Stimulated activated CD4-positive, alpha-beta T cell treated with anti-CD3 and anti-CD28 coated beads, Interleukin-1b, Interleukin-23, amount 100 ng/mL, for 4 hours (primary cell): Measurements from ENCODE around the gene SAA2.
"Not testable (repeated sequence)": the region's sequence is repeated elsewhere in the genome, so short reads cannot be mapped to it uniquely, and the experiment has no call there.

ENCODE experiments used
- DNase-seq, 2 donors: peaks; one replicate each; pipeline ENCODE4 v3.0.0-alpha.2; 2020; ENCODE audit warnings: low read depth in 2 of 2

The SAA2 gene

DNA sequence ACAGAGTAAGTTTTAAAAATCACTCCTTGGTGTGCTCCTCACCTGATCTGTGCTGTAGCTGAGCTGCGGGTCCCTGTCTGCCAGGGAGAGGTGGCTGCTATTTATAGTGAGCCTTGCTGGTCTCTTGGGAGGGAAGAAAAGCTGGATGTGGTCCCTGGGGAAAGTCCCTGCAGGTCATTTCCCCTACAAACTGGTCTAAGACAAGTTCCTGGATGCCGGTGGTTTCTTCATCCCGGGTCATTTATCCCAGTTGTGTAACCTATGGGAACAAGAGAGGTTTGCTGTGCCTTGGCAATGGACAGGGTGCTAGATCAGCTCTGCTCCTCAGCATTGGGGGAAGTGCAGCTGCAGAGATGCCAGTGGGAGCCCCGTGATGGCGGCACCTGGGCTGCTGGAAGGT lies at the start of gene SAA2:
TSS of gene SAA2 (minus strand) at position 108 of the 400 bp plus-strand sequence. CDS start 657 bp downstream, outside the sequence.
- DNase-seq = no peak

DNA sequence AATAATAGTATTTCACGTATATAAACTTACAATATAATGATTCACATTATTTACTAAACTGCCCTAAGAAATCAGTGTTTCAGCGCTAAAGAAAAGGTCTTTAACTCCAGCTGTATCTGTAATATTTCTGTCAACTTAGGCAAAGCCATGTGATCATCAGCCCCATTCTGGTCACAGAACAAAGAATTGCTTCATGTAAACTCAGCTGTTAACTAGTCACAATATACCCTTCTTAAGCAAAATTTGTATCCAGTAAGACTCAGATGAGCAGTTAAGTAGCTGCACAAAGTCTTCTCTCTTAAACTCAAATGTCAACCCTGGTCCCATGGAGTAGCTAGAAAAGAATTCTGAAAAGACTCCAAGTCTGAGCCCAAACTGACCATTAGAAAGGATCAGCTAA lies 46.8 kb upstream of the SAA2 start:
- no peak for DNase-seq

DNA sequence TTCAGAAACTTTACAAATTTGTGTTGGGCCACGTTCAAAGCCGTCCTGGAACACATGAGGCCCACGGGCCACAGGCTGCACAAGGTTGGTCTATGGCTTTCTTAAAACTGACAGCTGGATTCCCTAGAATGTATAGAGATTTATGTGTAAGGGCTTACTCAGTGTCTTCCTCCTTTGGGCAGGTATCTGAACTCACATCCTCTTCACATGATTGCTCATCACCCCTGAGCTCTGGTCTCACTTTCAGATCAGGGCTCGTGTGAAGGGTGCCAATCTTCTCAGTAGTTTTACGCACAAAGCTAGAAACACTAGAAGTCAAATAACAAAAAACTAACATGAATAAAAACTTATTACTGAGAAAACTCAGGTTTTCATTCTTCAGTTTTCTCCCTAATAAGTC lies 46.4 kb upstream of the SAA2 start:
- no peak for DNase-seq

DNA sequence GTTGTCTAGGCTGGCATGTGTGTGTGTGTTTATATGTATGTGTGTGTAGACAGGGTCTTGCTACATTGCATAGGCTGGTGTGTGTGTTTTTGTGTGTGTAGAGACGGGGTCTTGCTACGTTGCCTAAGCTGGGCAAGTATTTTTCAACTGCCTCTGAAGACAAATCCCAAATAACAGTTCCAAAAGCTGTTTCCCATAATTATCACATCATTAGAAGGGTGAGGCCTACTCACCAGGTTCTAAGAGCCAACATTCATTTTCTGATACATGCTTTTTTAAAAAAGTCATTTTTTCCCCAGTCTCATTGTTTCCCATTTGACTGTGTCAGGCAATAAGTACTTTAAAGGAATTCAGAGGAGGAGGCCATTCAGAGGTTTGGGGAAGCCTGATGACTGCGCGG lies 40.4 kb upstream of the SAA2 start:
- DNase-seq = no peak

DNA sequence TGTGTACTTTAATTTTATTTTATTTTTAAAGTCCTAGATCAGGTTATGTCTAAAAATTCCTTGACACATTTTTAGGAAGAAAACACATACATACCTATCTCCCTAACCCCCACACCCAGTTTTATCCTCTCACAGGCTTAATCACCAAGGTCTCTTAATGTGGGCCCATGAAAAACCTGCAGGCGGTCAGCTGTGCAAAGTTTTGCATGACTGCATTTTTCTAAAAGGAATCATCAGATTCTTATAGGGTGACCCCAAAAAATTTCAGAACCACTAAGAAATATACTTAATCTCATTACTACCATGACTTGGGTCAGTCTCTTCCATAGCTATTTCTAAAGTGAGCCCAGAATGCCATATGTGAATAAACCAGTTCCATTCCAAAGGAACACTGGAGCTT lies 37.4 kb upstream of the SAA2 start:
- no peak for DNase-seq

DNA sequence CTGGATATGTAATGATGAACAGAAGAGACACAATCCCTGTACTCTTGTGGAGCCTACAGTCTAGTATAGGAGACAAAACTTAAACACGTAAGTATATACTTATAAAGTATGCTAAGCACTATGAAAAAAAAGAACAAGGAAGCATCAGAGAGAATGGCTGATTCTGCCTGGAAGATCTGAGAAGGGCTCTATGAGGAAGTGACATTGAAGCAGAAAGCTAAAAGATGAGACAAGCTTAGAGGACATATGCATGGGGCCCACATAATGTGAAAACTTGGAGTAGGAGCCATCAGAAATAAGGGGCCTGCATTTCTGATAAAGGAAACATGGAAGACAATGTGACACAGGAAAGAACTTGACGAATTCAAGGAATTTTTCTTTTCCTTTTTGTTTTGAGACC lies 34.2 kb upstream of the SAA2 start:
- no peak for DNase-seq

DNA sequence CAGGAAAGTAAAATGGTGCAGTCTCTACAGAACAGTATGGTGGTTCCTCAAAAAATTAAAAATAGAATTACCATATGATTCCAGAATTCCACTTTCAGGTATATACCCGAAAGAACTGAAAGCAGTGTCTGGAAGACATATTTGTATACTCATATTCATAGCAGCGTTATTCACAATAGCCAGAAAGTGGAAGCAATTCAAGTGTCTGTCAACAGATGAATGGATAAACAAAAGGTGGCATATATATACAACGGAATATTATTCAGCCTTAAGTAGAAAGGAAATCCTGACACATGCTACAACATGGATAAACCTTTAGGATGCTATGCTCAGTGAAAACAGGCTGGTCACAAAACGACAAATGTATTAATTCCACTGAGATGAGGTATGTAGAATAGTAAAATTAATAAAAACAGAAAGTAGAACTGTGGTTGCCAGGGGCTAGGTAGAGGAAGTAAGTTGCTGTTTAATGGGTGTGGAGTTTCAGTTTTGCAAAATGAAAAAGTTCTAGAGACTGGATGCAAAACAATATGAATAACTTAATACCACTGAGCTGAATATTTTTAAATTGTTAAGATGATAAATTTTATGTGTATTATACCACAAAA lies 32.1 kb upstream of the SAA2 start:
- DNase-seq = no peak

DNA sequence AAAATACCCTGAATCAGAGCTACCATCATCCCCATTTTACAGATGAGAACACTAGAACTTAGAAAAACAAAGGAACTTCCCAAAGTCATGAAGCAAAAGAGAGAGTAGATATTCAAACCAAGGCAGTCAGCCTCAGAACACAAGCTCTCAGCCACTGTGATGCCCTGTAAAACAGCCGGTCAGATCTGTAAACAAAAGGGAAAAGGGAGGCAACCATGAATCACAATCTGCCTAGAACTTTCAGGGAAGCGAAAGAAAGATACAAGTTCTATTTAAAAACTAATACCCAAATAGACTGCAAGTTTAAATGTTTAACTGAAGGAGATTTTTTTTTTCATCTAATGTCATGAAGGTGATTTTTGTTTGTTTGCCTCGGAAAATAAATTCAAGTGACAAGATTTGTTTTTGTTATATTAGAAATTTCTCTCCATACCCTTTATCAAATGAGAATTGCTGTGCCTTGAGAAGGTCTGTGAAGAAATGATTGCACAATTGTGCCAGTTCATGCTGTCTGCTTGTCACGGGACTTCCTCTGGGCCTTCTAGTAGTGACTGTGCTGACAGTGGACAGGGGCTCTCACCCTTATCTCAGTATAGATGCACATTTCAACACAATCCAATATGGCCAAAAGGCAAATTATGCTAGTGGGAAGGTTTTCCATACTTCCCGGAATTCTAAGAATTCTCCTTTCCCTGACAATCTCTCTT lies 29.2 kb upstream of the SAA2 start:
- DNase-seq = no peak

DNA sequence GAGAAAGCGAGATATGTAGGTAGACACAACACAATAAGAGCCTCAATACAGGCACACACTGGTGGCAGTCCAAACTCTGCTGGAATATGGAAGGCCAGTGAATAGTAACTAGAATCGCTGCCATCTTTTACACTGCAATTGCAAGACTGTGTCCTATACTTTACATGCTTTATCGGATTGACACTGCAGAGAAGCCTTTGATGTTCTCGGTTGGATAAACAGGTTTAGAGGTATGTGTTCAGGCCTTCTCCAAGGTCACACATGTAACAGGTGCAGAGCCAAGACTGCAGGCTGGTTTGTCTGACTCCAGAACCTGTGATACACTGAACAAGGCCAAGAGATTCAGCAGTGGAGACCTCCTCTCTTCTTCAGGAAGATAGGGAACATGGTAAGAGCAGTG lies 22.7 kb upstream of the SAA2 start:
- no peak for DNase-seq

DNA sequence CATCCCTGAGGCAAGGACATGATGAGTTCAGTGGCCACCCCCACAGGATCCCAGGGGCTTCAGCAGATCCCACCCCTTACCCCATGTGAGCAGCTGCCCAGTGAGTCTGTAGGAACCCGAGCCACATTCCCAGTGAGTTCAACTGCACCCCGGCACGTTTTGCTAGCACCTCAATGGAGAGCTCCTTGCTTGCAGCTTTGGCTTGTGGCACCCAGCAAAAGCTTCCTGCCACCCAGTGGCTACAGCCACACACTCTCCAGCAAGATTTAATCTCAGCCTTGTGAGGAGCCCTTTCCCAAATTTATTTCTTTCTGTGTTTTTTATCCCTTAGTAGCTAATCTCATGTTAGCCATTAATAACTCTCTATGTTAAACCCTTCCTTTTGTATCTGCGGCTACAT lies 21.6 kb upstream of the SAA2 start:
- no peak for DNase-seq

DNA sequence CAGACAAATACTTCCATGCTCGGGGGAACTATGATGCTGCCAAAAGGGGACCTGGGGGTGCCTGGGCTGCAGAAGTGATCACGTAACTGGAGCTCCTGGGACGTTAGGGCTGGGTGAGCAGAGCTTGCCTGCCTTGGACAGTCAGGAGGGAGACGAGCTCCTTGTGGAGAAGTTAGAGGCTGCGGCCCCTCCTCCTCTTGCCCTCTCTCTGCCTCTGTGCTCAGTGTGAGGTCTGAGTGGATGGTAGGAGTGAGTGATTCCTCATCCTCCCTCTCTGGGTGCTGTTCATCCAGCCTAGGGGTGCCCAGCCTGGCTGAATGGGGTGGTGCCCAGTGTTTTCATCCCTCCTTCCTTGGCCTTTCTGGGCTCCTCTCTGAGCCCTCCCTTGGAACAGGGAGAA lies 20.8 kb upstream of the SAA2 start:
- not testable (repeated sequence) for DNase-seq

DNA sequence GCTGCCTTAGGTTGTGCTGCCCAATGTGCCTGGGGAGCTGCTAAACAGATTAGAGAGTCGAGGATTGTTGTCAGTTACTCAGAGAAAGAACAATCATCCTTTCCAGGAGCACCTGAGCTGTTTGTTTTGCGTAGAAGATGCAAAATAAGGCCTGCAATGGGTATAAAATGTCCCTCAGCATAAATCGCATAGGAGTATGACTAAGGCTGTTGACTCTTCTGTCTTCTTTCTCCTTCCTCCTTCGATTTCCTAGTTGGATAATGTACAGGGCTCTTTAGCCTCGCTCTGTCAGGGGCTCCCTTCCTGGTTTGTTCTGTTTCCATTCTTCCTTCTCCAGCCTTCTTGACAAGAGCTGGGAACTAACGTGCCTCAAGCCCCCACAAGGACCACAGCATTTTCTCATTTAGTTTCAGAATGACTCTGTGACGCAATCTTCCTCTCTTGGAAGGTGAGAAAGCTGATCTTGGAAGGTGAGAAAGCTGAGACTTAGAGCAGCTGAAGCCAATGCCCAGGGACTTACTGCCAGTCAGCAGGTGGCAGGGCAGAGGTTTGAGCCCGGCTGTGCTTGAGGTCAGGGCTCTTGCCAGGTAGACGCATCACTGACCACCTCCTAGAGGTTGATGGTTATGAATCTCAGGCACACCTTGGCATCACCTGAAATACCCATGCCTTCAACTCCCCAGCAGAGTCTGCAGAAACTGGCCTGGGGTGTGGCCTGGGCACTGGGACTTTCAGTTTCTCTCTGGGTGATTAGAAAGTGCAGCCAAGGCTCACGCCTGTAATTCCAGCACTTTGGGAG lies 19.1 kb upstream of the SAA2 start:
- DNase-seq = not testable (repeated sequence)

DNA sequence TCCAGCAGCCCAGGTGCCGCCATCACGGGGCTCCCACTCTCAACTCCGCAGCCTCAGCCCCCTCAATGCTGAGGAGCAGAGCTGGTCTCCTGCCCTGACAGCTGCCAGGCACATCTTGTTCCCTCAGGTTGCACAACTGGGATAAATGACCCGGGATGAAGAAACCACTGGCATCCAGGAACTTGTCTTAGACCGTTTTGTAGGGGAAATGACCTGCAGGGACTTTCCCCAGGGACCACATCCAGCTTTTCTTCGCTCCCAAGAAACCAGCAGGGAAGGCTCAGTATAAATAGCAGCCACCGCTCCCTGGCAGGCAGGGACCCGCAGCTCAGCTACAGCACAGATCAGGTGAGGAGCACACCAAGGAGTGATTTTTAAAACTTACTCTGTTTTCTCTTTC lies 17.5 kb upstream of the SAA2 start, which contains the start of gene SAA1:
TSS of gene SAA1 (plus strand) at position 316 of the 400 bp plus-strand sequence. CDS start 624 bp downstream, outside the sequence.
- no peak for DNase-seq

DNA sequence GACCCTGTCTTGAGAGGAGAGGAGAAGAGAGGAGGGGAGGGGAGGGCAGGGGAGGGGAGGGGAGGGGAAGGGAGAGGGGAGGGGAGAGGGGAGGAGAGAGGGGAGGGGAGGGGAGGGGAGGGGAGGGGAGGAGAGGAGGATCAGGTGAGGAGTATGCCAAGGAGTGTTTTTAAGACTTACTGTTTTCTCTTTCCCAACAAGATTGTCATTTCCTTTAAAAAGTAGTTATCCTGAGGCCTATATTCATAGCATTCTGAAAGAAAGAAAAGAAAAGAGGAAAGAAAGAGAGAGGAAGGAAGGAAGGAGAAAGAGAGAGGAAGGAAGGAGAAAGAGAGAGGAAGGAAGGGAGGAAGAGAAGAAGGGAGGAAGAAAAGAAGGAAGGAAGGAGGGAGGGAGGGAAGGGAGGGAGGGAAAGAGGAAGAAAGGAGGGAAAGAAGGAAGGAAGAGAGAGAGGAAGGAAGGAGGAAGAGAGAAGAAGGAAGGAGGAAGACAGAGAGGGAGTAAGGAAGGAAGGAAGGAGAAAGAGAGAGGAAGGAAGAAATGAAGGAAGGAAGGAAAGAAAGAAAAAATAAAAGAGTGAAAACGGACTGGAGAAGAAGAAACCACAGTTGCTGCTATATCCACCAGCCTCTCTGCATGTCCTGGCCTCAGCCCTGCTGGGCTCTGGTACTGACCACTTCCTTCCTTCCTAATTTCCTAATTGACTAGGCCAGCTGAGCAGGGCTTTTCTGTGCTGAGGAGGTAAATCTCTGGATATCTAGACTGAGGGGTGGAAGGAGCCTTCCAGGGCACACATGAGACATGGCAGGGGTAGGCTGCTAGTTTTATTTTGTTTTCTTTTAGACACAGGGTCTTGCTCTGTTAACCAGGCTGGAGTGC lies 16.4 kb upstream of the SAA2 start:
- no peak for DNase-seq

DNA sequence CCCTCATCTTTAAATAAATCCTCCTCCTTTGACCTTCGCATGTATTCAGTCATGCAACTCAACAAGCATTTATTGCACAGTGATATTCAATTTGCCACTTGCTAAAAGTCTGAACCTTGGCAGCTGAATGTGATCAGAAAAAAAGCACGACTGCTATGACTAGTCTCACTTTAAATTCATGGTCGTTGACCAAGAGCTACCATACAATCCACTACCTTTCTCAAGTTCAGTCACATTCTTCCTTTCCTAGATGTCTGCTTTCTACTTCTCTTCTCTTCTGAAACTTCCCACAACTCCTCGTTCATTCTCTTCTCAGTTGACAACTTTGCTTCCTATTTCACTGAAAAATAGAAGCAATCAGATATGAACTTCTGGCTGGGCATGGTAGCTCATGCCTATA lies 15.6 kb upstream of the SAA2 start:
- no peak for DNase-seq

DNA sequence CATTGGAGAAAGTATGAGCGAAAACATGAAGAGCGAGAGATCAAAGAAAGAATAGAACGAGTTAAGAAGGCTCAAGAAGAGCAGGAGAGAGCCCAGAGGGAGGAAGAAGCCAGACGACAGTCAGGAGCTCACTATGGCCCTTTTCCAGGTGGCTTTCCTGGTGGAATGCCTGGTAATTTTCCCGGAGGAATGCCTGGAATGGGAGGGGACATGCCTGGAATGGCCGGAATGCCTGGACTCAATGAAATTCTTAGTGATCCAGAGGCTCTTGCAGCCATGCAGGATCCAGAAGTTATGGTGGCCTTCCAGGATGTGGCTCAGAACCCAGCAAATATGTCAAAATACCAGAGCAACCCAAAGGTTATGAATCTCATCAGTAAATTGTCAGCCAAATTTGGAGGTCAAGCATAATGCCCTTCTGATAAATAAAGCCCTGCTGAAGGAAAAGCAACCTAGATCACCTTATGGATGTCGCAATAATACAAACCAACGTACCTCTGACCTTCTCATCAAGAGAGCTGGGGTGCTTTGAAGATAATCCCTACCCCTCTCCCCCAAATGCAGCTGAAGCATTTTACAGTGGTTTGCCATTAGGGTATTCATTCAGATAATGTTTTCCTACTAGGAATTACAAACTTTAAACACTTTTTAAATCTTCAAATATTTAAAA lies 14.3 kb upstream of the SAA2 start:
- not testable (repeated sequence) for DNase-seq

DNA sequence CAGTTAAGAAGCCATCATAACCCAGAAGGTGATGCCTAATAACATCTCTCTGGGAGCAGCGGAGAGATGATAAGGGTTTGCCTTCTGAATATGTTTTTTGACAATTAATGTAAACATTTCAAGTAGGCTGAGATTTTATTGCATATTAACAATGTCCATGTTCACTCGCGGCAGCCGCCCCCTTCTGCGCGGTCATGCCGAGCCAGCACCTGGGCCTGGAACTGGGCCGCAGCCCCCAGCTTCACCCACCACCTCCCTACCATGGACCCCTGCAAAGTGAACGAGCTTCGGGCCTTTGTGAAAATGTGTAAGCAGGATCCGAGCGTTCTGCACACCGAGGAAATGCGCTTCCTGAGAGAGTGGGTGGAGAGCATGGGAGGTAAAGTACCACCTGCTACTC lies 13.3 kb upstream of the SAA2 start:
- DNase-seq = no peak

DNA sequence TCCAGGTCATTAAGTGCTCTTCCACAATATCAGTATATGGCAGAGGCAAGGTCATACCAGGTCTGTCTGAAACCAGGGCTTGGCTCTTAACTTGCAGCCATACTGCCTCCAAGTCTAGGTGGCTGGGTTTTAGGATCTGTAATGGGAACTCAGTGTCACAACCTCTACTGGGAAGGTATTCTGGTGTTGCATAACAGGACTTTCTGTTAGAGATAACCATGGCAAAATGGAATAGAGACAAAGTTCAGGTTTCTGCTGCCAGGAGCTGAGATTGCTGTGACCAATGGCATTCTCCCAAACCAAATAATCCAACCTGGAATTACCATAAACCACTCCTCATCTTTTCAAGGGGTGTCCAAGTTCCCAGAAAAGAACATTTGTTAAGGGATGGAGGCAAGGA lies 10.8 kb upstream of the SAA2 start:
- no peak for DNase-seq

DNA sequence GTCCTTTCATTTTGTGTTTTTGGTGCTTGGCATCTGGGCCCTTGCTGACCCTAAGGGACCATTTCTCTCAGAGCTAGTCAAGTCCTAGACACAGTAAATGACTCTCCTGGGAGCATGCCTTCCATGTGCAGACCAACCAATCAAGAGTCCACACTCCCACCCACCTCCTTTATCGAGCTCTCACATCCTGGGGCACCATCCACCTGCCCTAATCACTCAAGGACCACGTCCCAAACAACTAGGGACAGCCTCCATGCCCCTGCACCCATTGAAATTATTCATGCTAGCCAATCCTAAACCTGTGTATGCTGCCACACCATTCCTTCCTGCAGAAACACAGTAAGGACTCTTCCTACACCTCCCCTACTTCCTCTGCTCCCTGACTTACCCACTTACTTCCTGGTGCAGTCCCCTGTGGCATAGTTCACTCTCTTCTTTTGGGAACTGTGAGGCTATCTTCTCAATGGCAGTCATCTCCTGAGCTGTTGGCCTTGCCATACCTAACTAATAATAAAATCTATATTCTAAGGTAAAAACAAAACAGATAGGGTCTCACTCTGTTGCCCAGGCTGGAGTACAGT lies 6.4 kb upstream of the SAA2 start:
- DNase-seq = no peak

DNA sequence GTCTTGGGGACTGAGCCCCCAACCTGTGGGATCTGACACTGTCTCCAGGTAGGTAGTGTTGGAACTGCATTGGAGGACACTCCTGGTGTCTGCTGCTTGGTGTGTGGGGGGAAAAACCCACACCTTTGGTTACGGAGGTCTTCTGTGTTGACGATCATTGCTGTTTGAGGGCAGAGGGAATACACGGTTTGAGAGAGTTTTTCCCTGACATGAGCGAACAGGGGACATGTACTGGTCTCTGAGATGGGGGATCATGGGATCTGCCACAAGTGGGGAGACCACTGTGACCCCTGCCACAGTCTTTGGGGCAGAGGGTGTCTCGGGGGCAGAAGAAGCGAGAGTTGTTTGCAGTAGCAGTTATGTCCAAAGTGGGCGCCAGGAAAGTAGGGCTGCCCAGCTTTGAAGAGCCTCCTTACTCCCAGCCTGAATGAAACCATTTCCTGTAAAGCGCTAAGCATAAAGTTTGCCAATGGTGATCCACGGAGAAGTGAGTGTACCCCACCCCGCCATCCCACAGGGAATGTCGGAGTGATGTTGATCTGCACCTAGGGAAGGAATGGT lies 5.4 kb upstream of the SAA2 start:
- DNase-seq = no peak

DNA sequence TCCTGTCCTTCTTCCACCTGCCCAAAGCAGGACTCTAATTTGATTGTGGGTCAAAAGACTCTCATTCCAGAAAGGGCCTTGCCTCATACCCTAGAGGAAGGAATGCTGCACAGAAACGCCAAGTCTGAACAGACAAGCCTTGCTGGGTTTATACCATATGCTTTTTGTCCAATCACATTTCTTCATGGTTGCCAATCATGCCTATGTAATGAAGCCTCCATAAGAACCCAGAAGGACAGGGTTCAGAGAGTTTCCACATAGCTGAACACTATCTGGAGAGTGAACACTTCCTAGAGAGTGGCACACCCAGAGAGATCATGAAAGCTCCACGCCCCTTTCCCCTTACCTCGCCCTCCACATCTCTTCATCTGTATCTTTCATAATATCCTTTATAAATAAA lies 4.8 kb upstream of the SAA2 start:
- no peak for DNase-seq
